Astrocyte (in vitro differentiated cells and primary cell): ENCODE data around the gene PLIN5.

ENCODE experiments used
- CTCF ChIP-seq: IDR thresholded peaks from 2 replicates; pipeline ENCODE4 v1.5.1; 2011; ENCODE audit warnings: low read depth, mild to moderate bottlenecking, inconsistent platforms, low read length, moderate library complexity; ENCODE audit not compliant: insufficient read depth
- EZH2 ChIP-seq: IDR thresholded peaks from 2 replicates; pipeline ENCODE4 v1.6.1; 2012; ENCODE audit warnings: mild to moderate bottlenecking, low read length, inconsistent platforms; ENCODE audit not compliant: insufficient read depth

- no peak for TF ChIP-seq CTCF
- TF ChIP-seq EZH2: no peak
These were observed 5.0 kb downstream of the PLIN5 start for GRCh38 chr19:4529924-4530522.
